WTC11 (cell line): ENCODE measurements around the gene S100A5. TPM values are rescaled to one million over a fixed set of nuclear protein-coding genes. Genes with fewer than 3 reads are reported as not detected.

Source experiments
- ATAC-seq: fragments of 200-7000 bp; cut with Tn5 transposase; 2 replicates; pipeline ENCODE4 v1.10.0; 2021; ENCODE audit warnings: mild to moderate bottlenecking, moderate library complexity
- CTCF ChIA-PET: fragments of 300-600 bp; sonication (Branson Sonifier 250); formaldehyde crosslinking; loops from one replicate; lab custom pipeline; 2021; ENCODE audit warnings: antibody characterized with exemption; lab: Charles Lee
- POLR2A ChIA-PET: fragments of 350-600 bp; sonication (Branson Sonifier 250); formaldehyde crosslinking; loops from one replicate; lab custom pipeline; 2021; ENCODE audit warnings: antibody characterized with exemption; lab: Charles Lee
- DNase-seq: peaks from one replicate; pipeline ENCODE4 v3.0.0; 2021; ENCODE audit warnings: low spot score
- H3K27ac Mint-ChIP-seq: 2 replicates; pipeline ENCODE4 v1.8.0; 2021; ENCODE audit warnings: mixed read lengths
- H3K27me3 Mint-ChIP-seq: 2 replicates; pipeline ENCODE4 v1.8.0; 2021; ENCODE audit warnings: low read depth, mild to moderate bottlenecking, moderate library complexity, mixed read lengths
- H3K36me3 Mint-ChIP-seq: 2 replicates; pipeline ENCODE4 v1.8.0; 2021; ENCODE audit warnings: mixed read lengths
- H3K4me1 Mint-ChIP-seq: 2 replicates; pipeline ENCODE4 v1.8.0; 2022; ENCODE audit warnings: mixed read lengths
- H3K4me3 Mint-ChIP-seq: 2 replicates; pipeline ENCODE4 v1.8.0; 2021; ENCODE audit warnings: mild to moderate bottlenecking, moderate library complexity, mixed read lengths
- H3K9me3 Mint-ChIP-seq: 2 replicates; pipeline ENCODE4 v1.8.0; 2021; ENCODE audit warnings: mixed read lengths
- ATF6 ChIP-seq: sonication (generic); formaldehyde crosslinking; IDR thresholded peaks from 2 replicates; pipeline ENCODE4 v1.8.1; 2023; ENCODE audit warnings: mild to moderate bottlenecking, missing genetic modification reagents
- CBFB ChIP-seq: sonication (generic); formaldehyde crosslinking; IDR thresholded peaks from 2 replicates; pipeline ENCODE4 v1.8.1; 2022; ENCODE audit warnings: mild to moderate bottlenecking, low read depth, missing genetic modification reagents
- CREB1 ChIP-seq: sonication (generic); formaldehyde crosslinking; IDR thresholded peaks from 2 replicates; pipeline ENCODE4 v1.8.0; 2023; ENCODE audit warnings: mild to moderate bottlenecking, missing genetic modification reagents
- E2F1 ChIP-seq: sonication (generic); formaldehyde crosslinking; IDR thresholded peaks from 2 replicates; pipeline ENCODE4 v1.8.0; 2022; ENCODE audit warnings: mild to moderate bottlenecking, missing genetic modification reagents
- ELF4 ChIP-seq: sonication (generic); formaldehyde crosslinking; IDR thresholded peaks from 2 replicates; pipeline ENCODE4 v1.8.1; 2022; ENCODE audit warnings: low read depth, mild to moderate bottlenecking, moderate library complexity, missing genetic modification reagents
- ETV6 ChIP-seq: sonication (generic); formaldehyde crosslinking; IDR thresholded peaks from 2 replicates; pipeline ENCODE4 v1.8.1; 2022; ENCODE audit warnings: mild to moderate bottlenecking, missing genetic modification reagents
- GABPB1 ChIP-seq: sonication (generic); formaldehyde crosslinking; IDR thresholded peaks from 2 replicates; pipeline ENCODE4 v1.8.1; 2023; ENCODE audit warnings: mild to moderate bottlenecking, missing genetic modification reagents
- HMGXB4 ChIP-seq: sonication (generic); formaldehyde crosslinking; IDR thresholded peaks from 2 replicates; pipeline ENCODE4 v1.8.1; 2023; ENCODE audit warnings: mild to moderate bottlenecking, moderate library complexity, missing genetic modification reagents
- MXD4 ChIP-seq: fragments of 250-450 bp; sonication (Bioruptor Pico); IDR thresholded peaks from 2 replicates; pipeline ENCODE4 v1.8.0; 2021; ENCODE audit warnings: mild to moderate bottlenecking, moderate library complexity, borderline replicate concordance
- NFE2L1 ChIP-seq: sonication (generic); formaldehyde crosslinking; IDR thresholded peaks from 2 replicates; pipeline ENCODE4 v1.8.1; 2023; ENCODE audit warnings: missing genetic modification reagents
- RORB ChIP-seq: fragments of 250-450 bp; sonication (Bioruptor Pico); IDR thresholded peaks from 2 replicates; pipeline ENCODE4 v1.9.0; 2021; ENCODE audit warnings: mild to moderate bottlenecking
- SMAD4 ChIP-seq: sonication (generic); formaldehyde crosslinking; IDR thresholded peaks from 2 replicates; pipeline ENCODE4 v1.8.0; 2022; ENCODE audit warnings: mild to moderate bottlenecking, missing genetic modification reagents
- SOX15 ChIP-seq: fragments of 250-450 bp; sonication (Bioruptor Pico); IDR thresholded peaks from 2 replicates; pipeline ENCODE4 v1.9.0; 2021; ENCODE audit warnings: mild to moderate bottlenecking
- ZNF121 ChIP-seq: sonication (generic); formaldehyde crosslinking; IDR thresholded peaks from 2 replicates; pipeline ENCODE4 v1.8.0; 2023; ENCODE audit warnings: missing genetic modification reagents
- ZNF219 ChIP-seq: sonication (generic); formaldehyde crosslinking; IDR thresholded peaks from 2 replicates; pipeline ENCODE4 v1.8.0; 2023; ENCODE audit warnings: missing genetic modification reagents, mild to moderate bottlenecking, borderline replicate concordance
- ZNF317 ChIP-seq: sonication (generic); formaldehyde crosslinking; IDR thresholded peaks from 2 replicates; pipeline ENCODE4 v1.8.1; 2023; ENCODE audit warnings: low read depth, mild to moderate bottlenecking, moderate library complexity, missing genetic modification reagents, borderline replicate concordance
- ZNF671 ChIP-seq: fragments of 250-450 bp; sonication (Bioruptor Pico); IDR thresholded peaks from 2 replicates; pipeline ENCODE4 v1.8.0; 2021; ENCODE audit warnings: mild to moderate bottlenecking
- total RNA-seq: library from RNA; stranded (reverse); gene quantifications from 3 replicates; pipeline ENCODE4 v1.2.3, GENCODE V29; 2021
- TF ChIP-seq, protein P1 (sequence below): sonication (generic); formaldehyde crosslinking; IDR thresholded peaks from 2 replicates; pipeline ENCODE4 v1.8.1; 2022; ENCODE audit warnings: mild to moderate bottlenecking, missing genetic modification reagents, moderate library complexity, borderline replicate concordance
- TF ChIP-seq, protein P2 (sequence below): sonication (generic); formaldehyde crosslinking; IDR thresholded peaks from 2 replicates; pipeline ENCODE4 v1.8.1; 2022; ENCODE audit warnings: mild to moderate bottlenecking, moderate library complexity, missing genetic modification reagents
- TF ChIP-seq, protein P3 (sequence below): fragments of 250-450 bp; sonication (Bioruptor Pico); IDR thresholded peaks from 2 replicates; pipeline ENCODE4 v2.1.2; 2022; ENCODE audit warnings: mild to moderate bottlenecking, moderate library complexity
- TF ChIP-seq, protein P4 (sequence below): sonication (generic); formaldehyde crosslinking; IDR thresholded peaks from 2 replicates; pipeline ENCODE4 v1.8.0; 2022; ENCODE audit warnings: missing genetic modification reagents

The S100A5 gene
- total RNA-seq, 1 experiment from 2014 or later = not detected

- TF ChIP-seq HMGXB4 (CRISPR knock-in tag) (no peak), ZNF317 (no peak), GABPB1 (CRISPR knock-in tag) (no peak), ATF6 (CRISPR knock-in tag) (no peak), CREB1 (CRISPR knock-in tag) (no peak), CBFB (no peak)
These were observed 20.8 kb upstream of the S100A5 start (continued) for GRCh38 chr1:153561466-153561985.

GRCh38 chr1:153560771-153561465 lies 20.2 kb upstream of the S100A5 start:
- H3K9me3 Mint-ChIP-seq = no peaks in the 10 kb centered on the region
- no peaks in the 10 kb centered on the region; the same call in 1 of the 2 replicates for H3K27me3 Mint-ChIP-seq
- no peak for ATAC-seq
- H3K36me3 Mint-ChIP-seq = no peaks in the 10 kb centered on the region
- H3K4me1 Mint-ChIP-seq = peaks cover 5% of the 10 kb centered on the region
- CTCF ChIA-PET = interaction anchor here (0.7 to 3.9 kb wide), 10 partner anchors 9 to 207 kb away, joined by 3 to 28 read pairs (median 5); partner anchors contain the start of genes S100A1, S100A13 and S100A6
- DNase-seq = no peak
- POLR2A ChIA-PET = no interaction called here
- no peak overlapping the region for H3K4me3 Mint-ChIP-seq
- no peak overlapping the region for H3K27ac Mint-ChIP-seq
- TF ChIP-seq, protein P1, sequence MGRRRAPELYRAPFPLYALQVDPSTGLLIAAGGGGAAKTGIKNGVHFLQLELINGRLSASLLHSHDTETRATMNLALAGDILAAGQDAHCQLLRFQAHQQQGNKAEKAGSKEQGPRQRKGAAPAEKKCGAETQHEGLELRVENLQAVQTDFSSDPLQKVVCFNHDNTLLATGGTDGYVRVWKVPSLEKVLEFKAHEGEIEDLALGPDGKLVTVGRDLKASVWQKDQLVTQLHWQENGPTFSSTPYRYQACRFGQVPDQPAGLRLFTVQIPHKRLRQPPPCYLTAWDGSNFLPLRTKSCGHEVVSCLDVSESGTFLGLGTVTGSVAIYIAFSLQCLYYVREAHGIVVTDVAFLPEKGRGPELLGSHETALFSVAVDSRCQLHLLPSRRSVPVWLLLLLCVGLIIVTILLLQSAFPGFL (CRISPR knock-in tag) = no peak
- TF ChIP-seq SMAD4 (CRISPR knock-in tag) (no peak), MXD4 (no peak), NFE2L1 (no peak), ELF4 (CRISPR knock-in tag) (no peak), E2F1 (no peak), ZNF671 (CRISPR knock-in tag) (no peak), HMGXB4 (CRISPR knock-in tag) (no peak), ETV6 (CRISPR knock-in tag) (no peak), RORB (no peak), SOX15 (CRISPR knock-in tag) (no peak), ZNF219 (CRISPR knock-in tag) (no peak), ZNF121 (CRISPR knock-in tag) (no peak)
- TF ChIP-seq, protein P2, sequence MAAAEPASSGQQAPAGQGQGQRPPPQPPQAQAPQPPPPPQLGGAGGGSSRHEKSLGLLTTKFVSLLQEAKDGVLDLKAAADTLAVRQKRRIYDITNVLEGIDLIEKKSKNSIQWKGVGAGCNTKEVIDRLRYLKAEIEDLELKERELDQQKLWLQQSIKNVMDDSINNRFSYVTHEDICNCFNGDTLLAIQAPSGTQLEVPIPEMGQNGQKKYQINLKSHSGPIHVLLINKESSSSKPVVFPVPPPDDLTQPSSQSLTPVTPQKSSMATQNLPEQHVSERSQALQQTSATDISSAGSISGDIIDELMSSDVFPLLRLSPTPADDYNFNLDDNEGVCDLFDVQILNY (CRISPR knock-in tag) = no peak
- TF ChIP-seq, protein P3, sequence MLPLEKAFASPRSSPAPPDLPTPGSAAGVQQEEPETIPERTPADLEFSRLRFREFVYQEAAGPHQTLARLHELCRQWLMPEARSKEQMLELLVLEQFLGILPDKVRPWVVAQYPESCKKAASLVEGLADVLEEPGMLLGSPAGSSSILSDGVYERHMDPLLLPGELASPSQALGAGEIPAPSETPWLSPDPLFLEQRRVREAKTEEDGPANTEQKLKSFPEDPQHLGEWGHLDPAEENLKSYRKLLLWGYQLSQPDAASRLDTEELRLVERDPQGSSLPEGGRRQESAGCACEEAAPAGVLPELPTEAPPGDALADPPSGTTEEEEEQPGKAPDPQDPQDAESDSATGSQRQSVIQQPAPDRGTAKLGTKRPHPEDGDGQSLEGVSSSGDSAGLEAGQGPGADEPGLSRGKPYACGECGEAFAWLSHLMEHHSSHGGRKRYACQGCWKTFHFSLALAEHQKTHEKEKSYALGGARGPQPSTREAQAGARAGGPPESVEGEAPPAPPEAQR (CRISPR knock-in tag) = no peak
- TF ChIP-seq, protein P4, sequence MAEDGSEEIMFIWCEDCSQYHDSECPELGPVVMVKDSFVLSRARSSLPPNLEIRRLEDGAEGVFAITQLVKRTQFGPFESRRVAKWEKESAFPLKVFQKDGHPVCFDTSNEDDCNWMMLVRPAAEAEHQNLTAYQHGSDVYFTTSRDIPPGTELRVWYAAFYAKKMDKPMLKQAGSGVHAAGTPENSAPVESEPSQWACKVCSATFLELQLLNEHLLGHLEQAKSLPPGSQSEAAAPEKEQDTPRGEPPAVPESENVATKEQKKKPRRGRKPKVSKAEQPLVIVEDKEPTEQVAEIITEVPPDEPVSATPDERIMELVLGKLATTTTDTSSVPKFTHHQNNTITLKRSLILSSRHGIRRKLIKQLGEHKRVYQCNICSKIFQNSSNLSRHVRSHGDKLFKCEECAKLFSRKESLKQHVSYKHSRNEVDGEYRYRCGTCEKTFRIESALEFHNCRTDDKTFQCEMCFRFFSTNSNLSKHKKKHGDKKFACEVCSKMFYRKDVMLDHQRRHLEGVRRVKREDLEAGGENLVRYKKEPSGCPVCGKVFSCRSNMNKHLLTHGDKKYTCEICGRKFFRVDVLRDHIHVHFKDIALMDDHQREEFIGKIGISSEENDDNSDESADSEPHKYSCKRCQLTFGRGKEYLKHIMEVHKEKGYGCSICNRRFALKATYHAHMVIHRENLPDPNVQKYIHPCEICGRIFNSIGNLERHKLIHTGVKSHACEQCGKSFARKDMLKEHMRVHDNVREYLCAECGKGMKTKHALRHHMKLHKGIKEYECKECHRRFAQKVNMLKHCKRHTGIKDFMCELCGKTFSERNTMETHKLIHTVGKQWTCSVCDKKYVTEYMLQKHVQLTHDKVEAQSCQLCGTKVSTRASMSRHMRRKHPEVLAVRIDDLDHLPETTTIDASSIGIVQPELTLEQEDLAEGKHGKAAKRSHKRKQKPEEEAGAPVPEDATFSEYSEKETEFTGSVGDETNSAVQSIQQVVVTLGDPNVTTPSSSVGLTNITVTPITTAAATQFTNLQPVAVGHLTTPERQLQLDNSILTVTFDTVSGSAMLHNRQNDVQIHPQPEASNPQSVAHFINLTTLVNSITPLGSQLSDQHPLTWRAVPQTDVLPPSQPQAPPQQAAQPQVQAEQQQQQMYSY (CRISPR knock-in tag) = no peak
